ENCODE measurements around the gene RBCK1.
A peak's percentile ranks its signal among the peaks of the same experiment; 100 is the strongest.

The RBCK1 gene

GRCh38 chr20:362271-363254 lies 45.5 kb upstream of the RBCK1 start:
- ATAC-seq = peak; percentile 78
- no peak for TF ChIP-seq OSR1 (CRISPR knock-in tag; IDR thresholded peaks at IDR 0.05)
- no peak for TF ChIP-seq RARB (CRISPR knock-in tag; IDR thresholded peaks at IDR 0.05)
- no peak for TF ChIP-seq BACH2 (CRISPR knock-in tag; IDR thresholded peaks at IDR 0.05; ENCODE audit: borderline replicate concordance)
- TF ChIP-seq ZNF8 (CRISPR knock-in tag; IDR thresholded peaks at IDR 0.05) = no peak
- no peak for TF ChIP-seq CREB5 (CRISPR knock-in tag; IDR thresholded peaks at IDR 0.05; ENCODE audit: low read depth)
- TF ChIP-seq POU6F1 (CRISPR knock-in tag; IDR thresholded peaks at IDR 0.05; ENCODE audit: borderline replicate concordance, low read depth) = no peak
- no peak for TF ChIP-seq ZNF70 (CRISPR knock-in tag; IDR thresholded peaks at IDR 0.05)
- TF ChIP-seq ZFP3 (CRISPR knock-in tag; IDR thresholded peaks at IDR 0.05) = no peak
- no peak for TF ChIP-seq ISL1 (CRISPR knock-in tag; IDR thresholded peaks at IDR 0.05)
- TF ChIP-seq ARNTL (CRISPR knock-in tag; IDR thresholded peaks at IDR 0.05; ENCODE audit: borderline replicate concordance, low read depth) = no peak
- TF ChIP-seq CSDC2 (CRISPR knock-in tag; IDR thresholded peaks at IDR 0.05) = no peak
- no peak for TF ChIP-seq SNAI2 (CRISPR knock-in tag; IDR thresholded peaks at IDR 0.05)

GRCh38 chr20:363319-364078 lies 44.6 kb upstream of the RBCK1 start:
- TF ChIP-seq ZNF565 (CRISPR knock-in tag; conservative IDR thresholded peaks at IDR 0.05; ENCODE audit: low read depth) (no peak), GLIS3 (CRISPR knock-in tag; IDR thresholded peaks at IDR 0.05) (no peak), SNAI2 (CRISPR knock-in tag; IDR thresholded peaks at IDR 0.05) (no peak), TOX (CRISPR knock-in tag; IDR thresholded peaks at IDR 0.05; ENCODE audit: borderline replicate concordance) (no peak)
- ATAC-seq = no peak

- TF ChIP-seq RARB (CRISPR knock-in tag; IDR thresholded peaks at IDR 0.05) (no peak), ESRRG (CRISPR knock-in tag; IDR thresholded peaks at IDR 0.05) (no peak), ZFP30 (CRISPR knock-in tag; IDR thresholded peaks at IDR 0.05) (no peak), TCF4 (CRISPR knock-in tag; IDR thresholded peaks at IDR 0.05; ENCODE audit: borderline replicate concordance) (no peak), TOX (CRISPR knock-in tag; IDR thresholded peaks at IDR 0.05; ENCODE audit: borderline replicate concordance) (no peak), CSRNP3 (CRISPR knock-in tag; IDR thresholded peaks at IDR 0.05) (no peak), ISL1 (CRISPR knock-in tag; IDR thresholded peaks at IDR 0.05) (no peak), OSR1 (CRISPR knock-in tag; IDR thresholded peaks at IDR 0.05) (no peak), BACH2 (CRISPR knock-in tag; IDR thresholded peaks at IDR 0.05; ENCODE audit: borderline replicate concordance) (no peak)
- ATAC-seq = no peak
Measured at GRCh38 chr20:364905-365794, 42.9 kb upstream of the RBCK1 start.

- TF ChIP-seq BACH2 (CRISPR knock-in tag; IDR thresholded peaks at IDR 0.05; ENCODE audit: borderline replicate concordance) = no peak
- no peak for TF ChIP-seq GLIS3 (CRISPR knock-in tag; IDR thresholded peaks at IDR 0.05)
- no peak for TF ChIP-seq ZFP3 (CRISPR knock-in tag; IDR thresholded peaks at IDR 0.05)
- no peak for TF ChIP-seq PATZ1 (CRISPR knock-in tag; IDR thresholded peaks at IDR 0.05; ENCODE audit: borderline replicate concordance)
- TF ChIP-seq TOX (CRISPR knock-in tag; IDR thresholded peaks at IDR 0.05; ENCODE audit: borderline replicate concordance) = no peak
- TF ChIP-seq ZNF565 (CRISPR knock-in tag; conservative IDR thresholded peaks at IDR 0.05; ENCODE audit: low read depth) = no peak
- TF ChIP-seq ARNTL (CRISPR knock-in tag; IDR thresholded peaks at IDR 0.05; ENCODE audit: borderline replicate concordance, low read depth) = no peak
- TF ChIP-seq SNAI2 (CRISPR knock-in tag; IDR thresholded peaks at IDR 0.05) = no peak
- no peak for ATAC-seq
Measured at GRCh38 chr20:366041-366718, 41.9 kb upstream of the RBCK1 start.

All from SK-N-SH treated with all-trans-retinoic acid at 6 μM for 48 hours (cell line).